ENCODE measurements around the gene SLAIN2.

- TF ChIP-seq GATA3 (IDR thresholded peaks at IDR 0.05; ENCODE audit: low read depth, low read length) = no peak
- no peak for TF ChIP-seq GATA2 (IDR thresholded peaks at IDR 0.05; ENCODE audit: low read depth, low read length)
Observed at GRCh38 chr4:48300004-48300403, 41.3 kb upstream of the SLAIN2 start.
